K562 (cell line): Measurements from ENCODE around the gene CTSD. TPM values are rescaled to one million over a fixed set of nuclear protein-coding genes. Genes with fewer than 3 reads are reported as not detected.
A peak's percentile ranks its signal among the peaks of the same experiment; 100 is the strongest.

Experiments
- ATAC-seq: fragments of 200-7000 bp; cut with Tn5 transposase; 3 replicates; pipeline ENCODE4 v1.9.1; 2020; ENCODE audit warnings: moderate library complexity
- BruUV-seq: library from RNA; stranded (reverse); fragments of 400-500 nt; replicated peaks from 2 replicates; lab custom pipeline; 2021; lab: Mats Ljungman, UMichigan
- CTCF ChIA-PET: fragments of 300-600 bp; formaldehyde crosslinking; extraction: SDS; loops from one replicate; lab custom pipeline; 2021; ENCODE audit warnings: low intra/inter-chr PET ratio; lab: Yijun Ruan, JAX
- POLR2A ChIA-PET: fragments of 300-600, 350-650 bp; sonication (Branson Sonifier 250); formaldehyde crosslinking; extraction: SDS; loops from one replicate; lab custom pipeline; 2021; ENCODE audit warnings: antibody characterized with exemption, inconsistent platforms; lab: Yijun Ruan, JAX
- DNase-seq, 4 experiments: peaks; one replicate each; pipeline versions ENCODE4 v3.0.0 to v3.0.0-alpha.2; 2011 to 2018; ENCODE audit warnings: low spot score in 3 of 4, mixed read lengths in 3 of 4; ENCODE audit errors: extremely low read depth in 1 of 4
- FAIRE-seq: peaks from 2 replicates; lab custom pipeline; 2011; peaks lifted over from hg19 to GRCh38; lab: Jason Lieb, UNC
- H2AFZ ChIP-seq: 2 replicates; pipeline ENCODE4 v1.6.0; 2011; ENCODE audit warnings: low read depth, low read length, control low read depth, inconsistent platforms
- H3K27ac ChIP-seq: fragments of 200-600 bp; 3 replicates; pipeline ENCODE4 v1.8.0; 2011; ENCODE audit warnings: low read depth, mild to moderate bottlenecking, control low read depth, inconsistent platforms, low read length, moderate library complexity, mixed read lengths; ENCODE audit errors: extremely low read depth
- H3K27me3 ChIP-seq, 2 experiments: fragments of 300-600 bp in 1 of 2; 2 replicates in 1 of 2; 3 replicates in 1 of 2; pipeline versions ENCODE4 v1.6.0 to v1.8.0; 2011; ENCODE audit warnings: inconsistent platforms in 2 of 2, low read length in 2 of 2, mild to moderate bottlenecking in 1 of 2, mixed read lengths in 1 of 2, moderate library complexity in 1 of 2; ENCODE audit not compliant: control insufficient read depth in 2 of 2, insufficient read depth in 2 of 2
- H3K36me3 ChIP-seq: fragments of 300-600 bp; 3 replicates; pipeline ENCODE4 v1.8.0; 2011; ENCODE audit warnings: mild to moderate bottlenecking, low read length, inconsistent platforms; ENCODE audit not compliant: control insufficient read depth, insufficient read depth
- H3K4me1 ChIP-seq, 2 experiments: fragments of 200-600 bp in 1 of 2; replicated peaks in 1 of 2; 2 replicates in 1 of 2; 3 replicates in 1 of 2; pipeline versions ENCODE4 v1.5.1 to v1.8.0; 2011; ENCODE audit warnings: inconsistent platforms in 2 of 2, low read length in 2 of 2, mild to moderate bottlenecking in 1 of 2, mixed read lengths in 1 of 2, moderate library complexity in 1 of 2; ENCODE audit not compliant: control insufficient read depth in 2 of 2, insufficient read depth in 2 of 2
- H3K4me2 ChIP-seq: 2 replicates; pipeline ENCODE4 v1.6.1; 2011; ENCODE audit warnings: low read length, control low read depth, inconsistent platforms, mixed read lengths; ENCODE audit not compliant: insufficient read depth
- H3K4me3 ChIP-seq: fragments of 200-600 bp; sonication (generic), shearing (Covaris generic); 2 replicates; pipeline ENCODE4 v1.5.1; 2016; ENCODE audit warnings: control low read depth, inconsistent platforms
- H3K79me2 ChIP-seq: fragments of 200-600 bp; 3 replicates; pipeline ENCODE4 v1.8.0; 2011; ENCODE audit warnings: low read length, inconsistent platforms; ENCODE audit not compliant: control insufficient read depth, insufficient read depth
- H3K9ac ChIP-seq, 2 experiments: 2 replicates each; pipeline versions ENCODE4 v1.6.0 to v1.6.1; 2011; ENCODE audit warnings: low read depth in 2 of 2, low read length in 2 of 2, control low read depth in 1 of 2, inconsistent platforms in 1 of 2, mild to moderate bottlenecking in 1 of 2, mixed read lengths in 1 of 2; ENCODE audit not compliant: insufficient read depth in 1 of 2
- H3K9me1 ChIP-seq: one replicate; pipeline ENCODE4 v1.6.0; 2011; ENCODE audit warnings: inconsistent platforms, mild to moderate bottlenecking, low read length, moderate library complexity; ENCODE audit not compliant: control insufficient read depth, insufficient read depth
- H3K9me3 ChIP-seq: replicated peaks from 2 replicates; pipeline ENCODE4 v1.5.1; 2011; ENCODE audit warnings: low read depth, low read length, inconsistent platforms; ENCODE audit not compliant: control insufficient read depth, insufficient read depth
- H4K20me1 ChIP-seq: replicated peaks from 2 replicates; pipeline ENCODE4 v1.6.1; 2011; ENCODE audit warnings: low read length, inconsistent platforms, mixed read lengths; ENCODE audit not compliant: control insufficient read depth, insufficient read depth
- FOXK2 ChIP-seq, 2 experiments: fragments of 450-650 bp; IDR thresholded peaks in 1 of 2; conservative IDR thresholded peaks in 1 of 2; 2 replicates each; pipeline ENCODE4 v1.6.1; 2016; ENCODE audit warnings: low read depth in 2 of 2, mild to moderate bottlenecking in 1 of 2
- WGBS: fragments of 100-300 bp; shearing (Covaris generic); methylation state at CpG from one replicate; pipeline ENCODE4 v1.1.6; 2016; ENCODE audit warnings: low coverage, mixed read lengths; ENCODE audit not compliant: insufficient coverage; ENCODE audit errors: missing lambda C conversion rate; 5-methylcytosine and 5-hydroxymethylcytosine counted together
- in situ Hi-C: fragments of 300-500 bp; cut with MboI; formaldehyde crosslinking; loops from 4 replicates; pipeline ENCODE4 v1.15.0; 2018; ENCODE audit warnings: inconsistent platforms, mixed read lengths
- intact Hi-C: fragments of 100-400 bp; cut with micrococcal nuclease; formaldehyde crosslinking; loops from 2 replicates; pipeline ENCODE4 v1.14.2; 2022
- polyA plus RNA-seq, 8 experiments: library from polyadenylated mRNA; depleted of rRNA in 4 of 8; stranded (reverse) in 5 of 8; unstranded in 3 of 8; fragments of >200 nt; fragmentation: Nextera tagmentation in 2 of 8; fragmentation: Illumina TruSeq in 1 of 8; extraction: Ambion mirVana in 2 of 8; extraction: Trizol in 1 of 8; gene quantifications; 2 replicates each; pipeline versions ENCODE4 v1.2.1 to v1.2.3, GENCODE V29; 2011 to 2014; ENCODE audit warnings: inconsistent platforms in 1 of 8, missing spikeins in 1 of 8
- total RNA-seq, 7 experiments: library from RNA; depleted of rRNA in 6 of 7; stranded (reverse); fragments of >200 nt in 6 of 7; fragmentation: Illumina TruSeq in 2 of 7; extraction: Trizol in 2 of 7; gene quantifications; 2 replicates each; pipeline versions ENCODE4 v1.2.1 to v1.2.3, GENCODE V29; 2011 to 2021; ENCODE audit warnings: low replicate concordance in 1 of 7
- TF ChIP-seq, protein P1 (sequence below): sonication (generic); formaldehyde crosslinking; IDR thresholded peaks from 2 replicates; pipeline ENCODE4 v1.9.0; 2022; ENCODE audit warnings: mild to moderate bottlenecking, missing genetic modification reagents

CTSD gene
- total and polyA plus RNA-seq, 9 of the 15 experiments (the other 6 are each of a cell fraction or from before 2014, with no cell fraction given), result 1.0 to 112 (median 40.9) TPM

GRCh38 chr11:1780700-1781592 lies 17.2 kb upstream of the CTSD start:
- Histone ChIP-seq H3K4me1 (peaks cover 8 to 65% of the 10 kb centered on the region in 2 experiments), H3K9me1 (no peaks in the 10 kb centered on the region), H3K79me2 (no peaks in the 10 kb centered on the region), H2AFZ (no peak overlapping the region), H3K27me3 (peaks cover 26 to 68% of the 10 kb centered on the region in 2 experiments; a peak in 4 of 5 replicates), H3K4me3 (no peak overlapping the region), H3K9me3 (no peaks in the 10 kb centered on the region), H3K9ac (no peak overlapping the region; a peak in 1 of 4 replicates), H3K36me3 (no peaks in the 10 kb centered on the region), H4K20me1 (peaks cover 8% of the 10 kb centered on the region; the same call in 1 of the 2 replicates), H3K4me2 (no peak overlapping the region), H3K27ac (no peak overlapping the region)
- in situ Hi-C loops (no loop called here), intact Hi-C loops (no loop called here)
- no peak for TF ChIP-seq FOXK2 (conservative IDR thresholded peaks at IDR 0.05 in 1 of 2, IDR thresholded peaks at IDR 0.05 in 1 of 2; ENCODE audit: low read depth in 2 of 2)
- TF ChIP-seq, protein P1, sequence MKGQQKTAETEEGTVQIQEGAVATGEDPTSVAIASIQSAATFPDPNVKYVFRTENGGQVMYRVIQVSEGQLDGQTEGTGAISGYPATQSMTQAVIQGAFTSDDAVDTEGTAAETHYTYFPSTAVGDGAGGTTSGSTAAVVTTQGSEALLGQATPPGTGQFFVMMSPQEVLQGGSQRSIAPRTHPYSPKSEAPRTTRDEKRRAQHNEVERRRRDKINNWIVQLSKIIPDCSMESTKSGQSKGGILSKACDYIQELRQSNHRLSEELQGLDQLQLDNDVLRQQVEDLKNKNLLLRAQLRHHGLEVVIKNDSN (CRISPR knock-in tag), result peak; percentile 54; the same call in 1 of the 2 replicates
- BruUV-seq, result no TSS peak
- FAIRE-seq, result no peak
- 12% methylated on average over 25 of the region's 25 CpGs for WGBS
- DNase-seq, result no peak
- CTCF ChIA-PET, result no interaction called here
- POLR2A ChIA-PET, result interaction anchor here (0.6 to 1.1 kb wide), 3 partner anchors 8 to 12 kb away, joined by 3 to 4 read pairs (median 3); no protein-coding TSS in a partner anchor
- ATAC-seq, result peak; percentile 13; the same call in 1 of the 3 replicates
